Measurements from ENCODE around the gene PPP3CA.

Gene PPP3CA

DNA sequence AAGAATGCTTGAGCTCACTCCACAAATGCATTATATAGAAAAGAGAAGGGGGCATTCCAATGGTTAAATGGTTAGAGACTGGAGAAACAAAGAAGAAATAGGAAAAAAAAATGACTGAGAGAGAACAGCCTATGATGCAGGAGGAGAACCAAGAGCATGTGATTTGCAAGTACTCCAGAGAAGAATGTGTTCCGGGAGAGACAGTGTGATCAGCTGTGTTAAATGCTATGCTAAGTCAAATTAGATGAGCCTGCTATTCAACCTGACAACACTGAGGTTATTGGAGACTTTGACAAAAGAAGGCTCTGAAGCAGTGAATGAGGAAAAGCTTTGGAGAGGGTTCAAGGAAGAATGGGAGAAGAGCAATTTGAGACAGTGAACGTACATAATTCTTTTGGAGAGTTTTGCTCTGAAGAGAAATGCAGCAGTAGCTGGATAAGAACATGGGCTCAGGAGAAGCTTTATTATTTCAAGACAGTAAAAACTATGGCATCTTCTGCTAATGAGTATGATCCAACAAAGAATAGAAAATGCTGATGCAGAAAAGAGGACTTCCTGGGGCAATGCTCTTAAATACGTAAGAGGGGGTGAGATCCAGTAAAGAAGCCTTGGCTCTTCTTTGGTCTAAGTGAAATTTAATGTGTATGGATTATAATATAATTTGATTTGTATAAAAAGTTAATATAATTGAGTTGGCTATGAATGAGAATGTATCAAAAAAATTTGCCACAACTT, 66.3 kb downstream of the PPP3CA start:
- in situ Hi-C loops (cut with HindIII; ENCODE audit: low pct_unique_long_range_greater_than_20kb, low sequenced_read_pairs): no loop called here
- no peak for TF ChIP-seq JUND (IDR thresholded peaks at IDR 0.05; ENCODE audit: low read depth)

GRCh38 chr4:101279377-101279871, 67.9 kb downstream of the PPP3CA start:
- TF ChIP-seq JUND (IDR thresholded peaks at IDR 0.05; ENCODE audit: low read depth): no peak
- in situ Hi-C loops (cut with HindIII; ENCODE audit: low pct_unique_long_range_greater_than_20kb, low sequenced_read_pairs): no loop called here
- no peak for DNase-seq (ENCODE audit: low read depth in 1 of 2, low spot score in 1 of 2)

More for the DNA sequence above, 66.3 kb downstream of the PPP3CA start:
- no peak for DNase-seq (ENCODE audit: low read depth in 1 of 2, low spot score in 1 of 2)

DNA sequence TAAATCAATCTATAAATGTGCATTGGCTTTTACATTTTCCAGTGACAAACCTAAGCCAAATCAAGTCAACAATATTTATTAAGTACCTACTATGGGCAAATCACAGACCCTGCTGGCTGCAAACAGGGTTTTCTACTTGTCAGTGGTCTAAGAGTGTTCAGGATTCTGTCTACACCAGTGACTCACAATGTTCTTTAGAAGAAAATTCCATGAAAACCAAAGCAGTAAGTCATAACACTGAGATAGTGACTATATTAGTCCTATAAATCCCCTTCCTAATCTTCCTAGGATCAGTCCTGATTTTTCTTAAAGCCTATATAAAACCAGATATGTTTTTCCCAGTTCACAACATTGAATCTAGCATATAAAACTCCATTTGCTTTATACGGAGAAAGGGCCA, 69.7 kb downstream of the PPP3CA start:
- TF ChIP-seq JUND (IDR thresholded peaks at IDR 0.05; ENCODE audit: low read depth): no peak
- in situ Hi-C loops (cut with HindIII; ENCODE audit: low pct_unique_long_range_greater_than_20kb, low sequenced_read_pairs): no loop called here
- no peak for DNase-seq (ENCODE audit: low read depth in 1 of 2, low spot score in 1 of 2)

DNA sequence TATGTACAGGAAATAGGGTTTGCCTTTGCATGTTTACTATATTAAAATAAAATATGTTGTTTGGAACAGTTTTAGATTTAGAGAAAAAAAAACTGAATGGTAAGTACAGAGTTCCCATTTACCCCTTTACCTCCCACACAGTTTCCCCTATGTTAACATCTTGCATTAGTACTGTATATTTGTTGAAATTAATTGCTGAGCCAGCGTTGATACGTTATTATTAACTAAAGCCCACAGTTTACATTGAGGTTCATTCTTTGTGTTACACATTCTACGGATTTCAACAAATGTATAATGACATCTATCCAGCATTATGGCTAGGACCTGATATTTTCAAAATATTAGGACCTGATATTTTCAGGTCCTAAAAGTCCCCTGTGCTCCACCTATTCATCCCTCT, 70.7 kb downstream of the PPP3CA start:
- in situ Hi-C loops (cut with HindIII; ENCODE audit: low pct_unique_long_range_greater_than_20kb, low sequenced_read_pairs): no loop called here
- DNase-seq (ENCODE audit: low read depth in 1 of 2, low spot score in 1 of 2): no peak
- TF ChIP-seq JUND (IDR thresholded peaks at IDR 0.05; ENCODE audit: low read depth): no peak

GRCh38 chr4:101274888-101275752, 72.2 kb downstream of the PPP3CA start:
- in situ Hi-C loops (cut with HindIII; ENCODE audit: low pct_unique_long_range_greater_than_20kb, low sequenced_read_pairs): no loop called here
- TF ChIP-seq JUND (IDR thresholded peaks at IDR 0.05; ENCODE audit: low read depth): no peak
- DNase-seq (ENCODE audit: low read depth in 1 of 2, low spot score in 1 of 2): no peak

DNA sequence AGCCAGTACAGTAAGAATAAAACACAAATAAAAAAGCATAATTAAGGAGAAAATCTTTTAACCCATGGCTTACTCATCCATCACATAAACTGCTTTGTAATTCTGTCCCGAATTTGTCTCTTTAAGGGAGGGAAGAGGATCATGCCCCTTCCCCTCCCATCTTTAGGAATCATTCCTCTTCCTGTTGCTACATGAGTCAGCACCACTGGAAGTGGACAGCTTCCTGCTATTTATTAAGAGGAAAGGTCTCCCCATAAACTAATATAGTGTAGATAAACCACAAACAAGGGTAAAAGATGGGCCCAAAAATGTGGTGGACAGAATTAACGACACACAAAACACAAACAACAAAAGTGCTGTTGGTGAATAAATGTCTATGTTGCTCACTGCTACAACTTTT, 75.8 kb downstream of the PPP3CA start:
- no peak for TF ChIP-seq JUND (IDR thresholded peaks at IDR 0.05; ENCODE audit: low read depth)
- no peak for DNase-seq (ENCODE audit: low read depth in 1 of 2, low spot score in 1 of 2)
- in situ Hi-C loops (cut with HindIII; ENCODE audit: low pct_unique_long_range_greater_than_20kb, low sequenced_read_pairs): no loop called here

DNA sequence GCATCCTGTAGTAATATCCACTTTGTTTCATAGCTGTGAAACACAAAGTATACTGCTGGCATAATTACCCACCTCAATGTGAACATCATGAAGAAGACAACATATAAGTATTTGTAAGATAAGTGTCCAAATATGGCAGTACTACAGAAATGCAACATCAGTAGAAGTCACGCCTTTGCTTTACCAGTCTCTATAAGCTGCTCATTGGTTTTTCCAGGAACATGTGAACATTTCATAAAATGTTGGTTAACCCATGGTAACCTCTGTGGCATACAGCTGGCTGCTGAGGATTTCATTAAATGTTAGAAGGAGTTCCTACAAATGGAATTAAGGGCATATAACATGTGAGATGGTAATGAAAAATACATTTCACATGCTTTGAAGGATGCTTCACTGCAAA, 77.6 kb downstream of the PPP3CA start:
- no peak for TF ChIP-seq JUND (IDR thresholded peaks at IDR 0.05; ENCODE audit: low read depth)
- no peak for DNase-seq (ENCODE audit: low read depth in 1 of 2, low spot score in 1 of 2)
- in situ Hi-C loops (cut with HindIII; ENCODE audit: low pct_unique_long_range_greater_than_20kb, low sequenced_read_pairs): no loop called here

GRCh38 chr4:101265816-101266172, 81.5 kb downstream of the PPP3CA start:
- in situ Hi-C loops (cut with HindIII; ENCODE audit: low pct_unique_long_range_greater_than_20kb, low sequenced_read_pairs): no loop called here
- DNase-seq (ENCODE audit: low read depth in 1 of 2, low spot score in 1 of 2): no peak
- no peak for TF ChIP-seq JUND (IDR thresholded peaks at IDR 0.05; ENCODE audit: low read depth)

GRCh38 chr4:101264993-101265815, 82.1 kb downstream of the PPP3CA start:
- TF ChIP-seq JUND (IDR thresholded peaks at IDR 0.05; ENCODE audit: low read depth): no peak
- no peak for DNase-seq (ENCODE audit: low read depth in 1 of 2, low spot score in 1 of 2)
- in situ Hi-C loops (cut with HindIII; ENCODE audit: low pct_unique_long_range_greater_than_20kb, low sequenced_read_pairs): no loop called here

- in situ Hi-C loops (cut with HindIII; ENCODE audit: low pct_unique_long_range_greater_than_20kb, low sequenced_read_pairs): no loop called here
- DNase-seq (ENCODE audit: low read depth in 1 of 2, low spot score in 1 of 2): no peak
- no peak for TF ChIP-seq JUND (IDR thresholded peaks at IDR 0.05; ENCODE audit: low read depth)
Observed at GRCh38 chr4:101264512-101264911, 82.8 kb downstream of the PPP3CA start.

DNA sequence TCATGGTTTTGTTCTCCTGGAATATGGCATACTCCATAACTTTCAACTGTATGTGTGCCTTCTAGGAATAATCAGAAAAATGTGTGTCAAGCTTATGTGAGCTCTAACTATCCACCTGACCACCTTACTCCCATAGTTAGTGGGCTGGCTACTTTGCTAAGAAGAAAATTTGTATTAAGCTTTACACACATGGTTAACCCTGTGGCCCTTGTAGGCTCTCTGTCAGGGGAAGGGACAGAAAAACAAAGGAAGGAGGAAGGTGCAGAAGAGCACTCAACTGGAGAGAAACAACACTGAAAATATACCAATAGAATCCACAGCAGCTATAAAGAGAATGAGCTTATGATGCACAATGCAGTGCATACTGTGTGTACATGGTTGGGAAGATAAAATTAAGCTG, 84.6 kb downstream of the PPP3CA start:
- TF ChIP-seq JUND (IDR thresholded peaks at IDR 0.05; ENCODE audit: low read depth): no peak
- in situ Hi-C loops (cut with HindIII; ENCODE audit: low pct_unique_long_range_greater_than_20kb, low sequenced_read_pairs): no loop called here
- no peak for DNase-seq (ENCODE audit: low read depth in 1 of 2, low spot score in 1 of 2)

GRCh38 chr4:101259876-101260275, 87.5 kb downstream of the PPP3CA start:
- no peak for DNase-seq (ENCODE audit: low read depth in 1 of 2, low spot score in 1 of 2)
- no peak for TF ChIP-seq JUND (IDR thresholded peaks at IDR 0.05; ENCODE audit: low read depth)
- in situ Hi-C loops (cut with HindIII; ENCODE audit: low pct_unique_long_range_greater_than_20kb, low sequenced_read_pairs): no loop called here

Data from T47D (cell line).